RWPE2 (cell line): ENCODE data around the gene PPFIA2.

Experiments
- ATAC-seq: fragments of 200-7000 bp; cut with Tn5 transposase; 3 replicates; pipeline ENCODE4 v1.9.1; 2021; ENCODE audit warnings: low read depth
- DNase-seq: peaks from one replicate; pipeline ENCODE4 v3.0.0-alpha.2; 2020; ENCODE audit warnings: low spot score
- H3K27ac ChIP-seq: fragments of 450-650 bp; 2 replicates; pipeline ENCODE4 v1.5.1; 2017; ENCODE audit warnings: mild to moderate bottlenecking; ENCODE audit not compliant: poor library complexity, severe bottlenecking
- H3K27me3 ChIP-seq: fragments of 250-450 bp; sonication (Bioruptor Pico); 2 replicates; pipeline ENCODE4 v1.5.1; 2021; ENCODE audit warnings: mild to moderate bottlenecking, moderate library complexity; ENCODE audit not compliant: insufficient read depth, poor library complexity, severe bottlenecking
- H3K36me3 ChIP-seq: fragments of 250-450 bp; sonication (Bioruptor Pico); 2 replicates; pipeline ENCODE4 v1.5.1; 2020; ENCODE audit warnings: low read depth, mild to moderate bottlenecking, moderate library complexity
- H3K4me1 ChIP-seq: fragments of 250-450 bp; sonication (Bioruptor Pico); 2 replicates; pipeline ENCODE4 v1.5.1; 2021; ENCODE audit warnings: mild to moderate bottlenecking, moderate library complexity; ENCODE audit not compliant: insufficient read depth, poor library complexity, severe bottlenecking
- H3K4me3 ChIP-seq: fragments of 250-450 bp; sonication (Bioruptor Pico); 2 replicates; pipeline ENCODE4 v1.5.1; 2021; ENCODE audit warnings: mild to moderate bottlenecking, moderate library complexity; ENCODE audit not compliant: severe bottlenecking
- H3K9me3 ChIP-seq: fragments of 250-450 bp; sonication (Bioruptor Pico); 2 replicates; pipeline ENCODE4 v1.5.1; 2021; ENCODE audit warnings: mild to moderate bottlenecking, moderate library complexity; ENCODE audit not compliant: severe bottlenecking
- CTCF ChIP-seq: fragments of 450-650 bp; IDR thresholded peaks from one replicate; pipeline ENCODE4 v1.5.1; 2017; ENCODE audit warnings: mild to moderate bottlenecking, moderate library complexity; ENCODE audit not compliant: poor library complexity, severe bottlenecking

PPFIA2 gene

GRCh38 chr12:81327425-81327824 is 431.7 kb downstream of the PPFIA2 start:
- DNase-seq (no peak), ATAC-seq (no peak)
- H3K36me3 ChIP-seq: no peaks in the 10 kb centered on the region
- H3K27me3 ChIP-seq: no peaks in the 10 kb centered on the region
- H3K4me3 ChIP-seq: no peak overlapping the region
- no peaks in the 10 kb centered on the region for H3K4me1 ChIP-seq
- no peak overlapping the region for H3K27ac ChIP-seq
- no peaks in the 10 kb centered on the region for H3K9me3 ChIP-seq
- TF ChIP-seq CTCF: no peak

GRCh38 chr12:81325086-81325485 is 434.1 kb downstream of the PPFIA2 start:
- Histone ChIP-seq H3K27ac (no peak overlapping the region), H3K4me3 (no peak overlapping the region), H3K36me3 (no peaks in the 10 kb centered on the region), H3K4me1 (no peaks in the 10 kb centered on the region), H3K27me3 (no peaks in the 10 kb centered on the region), H3K9me3 (no peaks in the 10 kb centered on the region)
- DNase-seq (no peak), ATAC-seq (no peak)
- TF ChIP-seq CTCF: no peak

- H3K4me3 ChIP-seq: no peak overlapping the region
- no peaks in the 10 kb centered on the region for H3K4me1 ChIP-seq
- no peak for TF ChIP-seq CTCF
- H3K36me3 ChIP-seq: no peaks in the 10 kb centered on the region
- H3K27ac ChIP-seq: no peak overlapping the region
- H3K9me3 ChIP-seq: no peaks in the 10 kb centered on the region
- DNase-seq: no peak
- peaks cover 5% of the 10 kb centered on the region for H3K27me3 ChIP-seq
- ATAC-seq: no peak
These were observed 444.1 kb downstream of the PPFIA2 start for GRCh38 chr12:81314903-81315531.

- Histone ChIP-seq H3K9me3 (no peaks in the 10 kb centered on the region), H3K4me3 (no peak overlapping the region), H3K4me1 (no peaks in the 10 kb centered on the region), H3K36me3 (no peaks in the 10 kb centered on the region), H3K27ac (no peak overlapping the region), H3K27me3 (no peaks in the 10 kb centered on the region)
- ATAC-seq: no peak
- TF ChIP-seq CTCF: no peak
- no peak for DNase-seq
These were observed 455.2 kb downstream of the PPFIA2 start for GRCh38 chr12:81303935-81304334.

GRCh38 chr12:81300454-81300853 is 458.7 kb downstream of the PPFIA2 start:
- ATAC-seq: no peak
- no peak for DNase-seq
- TF ChIP-seq CTCF: no peak

More at GRCh38 chr12:81300454-81300853, 458.7 kb downstream of the PPFIA2 start:
- H3K36me3 ChIP-seq: no peaks in the 10 kb centered on the region
- H3K27ac ChIP-seq: no peak overlapping the region
- no peaks in the 10 kb centered on the region for H3K4me1 ChIP-seq
- H3K4me3 ChIP-seq: no peak overlapping the region
- H3K27me3 ChIP-seq: no peaks in the 10 kb centered on the region
- H3K9me3 ChIP-seq: no peaks in the 10 kb centered on the region
